Measurements from ENCODE around the gene SCMH1.
"Not testable (repeated sequence)": the region's sequence is repeated elsewhere in the genome, so short reads cannot be mapped to it uniquely, and the experiment has no call there.

SCMH1 gene

GRCh38 chr1:41217441-41217840 is 24.7 kb downstream of the SCMH1 start:
- intact Hi-C loops (cut with DNase I) = no loop called here
- no peak for DNase-seq

DNA sequence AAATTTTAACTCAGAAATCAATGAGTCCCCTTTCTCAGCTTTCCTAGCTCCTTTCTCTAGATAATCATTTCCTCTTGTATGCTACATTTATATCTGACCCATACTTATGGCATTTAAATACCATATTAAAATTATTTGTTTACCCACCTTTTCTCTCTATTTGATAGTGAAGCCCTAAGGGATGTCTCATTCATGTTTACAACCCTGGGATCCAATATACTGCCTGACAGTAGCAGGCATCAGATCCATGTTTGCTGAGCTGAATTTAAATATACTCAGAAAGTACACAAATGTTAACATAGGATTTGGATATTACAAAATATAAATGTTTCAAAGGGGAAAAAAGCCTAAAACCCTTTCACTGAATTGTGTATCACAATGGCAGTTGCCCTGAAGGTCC is 26.5 kb downstream of the SCMH1 start:
- no peak for DNase-seq
- intact Hi-C loops (cut with DNase I) = no loop called here

DNA sequence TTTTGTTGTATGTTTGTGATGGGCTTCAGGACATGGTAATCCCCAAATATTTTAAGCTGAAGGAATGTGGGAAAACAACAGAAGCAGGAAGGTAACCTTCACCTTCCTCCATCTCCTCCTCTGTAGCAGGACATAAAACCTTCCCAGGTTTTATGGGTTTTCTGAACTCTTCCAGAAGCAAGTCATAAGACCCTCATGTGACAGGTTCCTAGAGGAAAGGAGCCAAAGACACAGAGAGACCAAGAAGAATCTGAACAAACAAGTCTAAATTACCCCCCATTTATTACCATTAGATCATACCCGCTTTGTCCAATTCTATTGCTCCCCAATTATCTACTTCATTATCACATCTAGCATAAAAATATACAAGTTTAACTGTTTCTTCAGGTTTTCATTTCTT is 28.8 kb downstream of the SCMH1 start:
- DNase-seq = no peak
- intact Hi-C loops (cut with DNase I) = no loop called here

- intact Hi-C loops (cut with DNase I); DNase-seq: not testable (repeated sequence)
Observed at GRCh38 chr1:41211608-41212007, 30.5 kb downstream of the SCMH1 start.

DNA sequence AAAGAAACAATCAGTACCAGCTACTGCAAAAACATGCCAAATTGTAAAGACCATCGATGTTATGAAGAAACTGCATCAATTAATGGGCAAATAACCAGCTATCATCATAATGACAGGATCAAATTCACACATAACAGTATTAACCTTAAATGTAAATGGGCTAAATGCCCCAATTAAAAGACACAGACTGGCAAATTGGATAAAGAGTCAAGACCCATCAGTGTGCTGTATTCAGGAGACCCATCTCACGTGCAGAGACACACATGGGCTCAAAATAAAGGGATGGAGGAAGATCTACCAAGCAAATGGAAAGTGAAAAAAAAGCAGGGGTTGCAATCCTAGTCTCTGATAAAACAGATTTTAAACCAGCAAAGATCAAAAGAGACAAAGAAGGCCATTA is 35.1 kb downstream of the SCMH1 start:
- intact Hi-C loops (cut with DNase I); DNase-seq: not testable (repeated sequence)

GRCh38 chr1:41200728-41201127 is 41.4 kb downstream of the SCMH1 start:
- no peak for DNase-seq
- intact Hi-C loops (cut with DNase I) = no loop called here

DNA sequence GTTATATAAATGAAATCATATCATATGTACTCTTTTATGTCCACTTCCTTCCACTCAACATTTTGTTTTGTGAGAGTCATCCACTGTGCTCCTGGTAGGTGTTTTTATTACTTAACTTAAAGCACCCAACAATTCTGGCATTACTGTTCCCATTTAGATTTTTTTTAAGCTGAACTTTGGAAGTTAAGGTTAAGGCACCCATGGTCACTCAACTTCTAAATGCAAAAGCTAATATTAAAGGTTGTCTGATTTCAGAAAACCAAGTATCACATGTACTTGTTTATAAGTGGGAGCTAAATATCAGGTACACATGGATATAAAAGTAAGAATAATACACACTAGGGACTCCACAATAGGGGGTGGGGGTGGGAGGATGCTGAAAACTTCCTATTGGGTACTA is 42.7 kb downstream of the SCMH1 start:
- DNase-seq = no peak
- intact Hi-C loops (cut with DNase I) = no loop called here

- intact Hi-C loops (cut with DNase I) = no loop called here
- no peak for DNase-seq
Observed at GRCh38 chr1:41192456-41193178, 49.5 kb downstream of the SCMH1 start.

DNA sequence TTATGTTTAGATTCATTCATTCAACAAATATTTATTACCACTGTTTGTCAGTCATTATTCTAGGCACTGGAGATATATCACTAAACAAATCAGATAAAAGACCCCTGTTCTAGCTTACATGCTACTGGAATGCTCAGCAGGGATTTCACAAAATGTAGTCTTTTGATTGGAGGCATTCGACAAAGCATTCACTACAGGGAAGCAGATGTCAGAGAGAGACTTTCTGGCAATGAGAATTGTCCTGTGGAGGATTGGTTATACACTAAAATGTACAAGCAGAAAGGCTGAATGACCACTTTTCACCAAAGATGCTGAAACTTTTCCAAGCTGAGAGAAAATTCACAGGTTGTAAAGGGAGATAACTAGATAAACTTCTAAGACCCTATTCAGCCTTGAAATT is 57.7 kb downstream of the SCMH1 start:
- no peak for DNase-seq
- intact Hi-C loops (cut with DNase I) = no loop called here

- intact Hi-C loops (cut with DNase I); DNase-seq: not testable (repeated sequence)
Observed at GRCh38 chr1:41178230-41178629, 63.9 kb downstream of the SCMH1 start.

GRCh38 chr1:41175546-41175945 is 66.6 kb downstream of the SCMH1 start:
- intact Hi-C loops (cut with DNase I) = no loop called here
- no peak for DNase-seq

GRCh38 chr1:41174170-41174569 is 67.9 kb downstream of the SCMH1 start:
- intact Hi-C loops (cut with DNase I) = no loop called here
- no peak for DNase-seq

- no peak for DNase-seq
Observed at GRCh38 chr1:41173651-41174050, 68.5 kb downstream of the SCMH1 start.

DNA sequence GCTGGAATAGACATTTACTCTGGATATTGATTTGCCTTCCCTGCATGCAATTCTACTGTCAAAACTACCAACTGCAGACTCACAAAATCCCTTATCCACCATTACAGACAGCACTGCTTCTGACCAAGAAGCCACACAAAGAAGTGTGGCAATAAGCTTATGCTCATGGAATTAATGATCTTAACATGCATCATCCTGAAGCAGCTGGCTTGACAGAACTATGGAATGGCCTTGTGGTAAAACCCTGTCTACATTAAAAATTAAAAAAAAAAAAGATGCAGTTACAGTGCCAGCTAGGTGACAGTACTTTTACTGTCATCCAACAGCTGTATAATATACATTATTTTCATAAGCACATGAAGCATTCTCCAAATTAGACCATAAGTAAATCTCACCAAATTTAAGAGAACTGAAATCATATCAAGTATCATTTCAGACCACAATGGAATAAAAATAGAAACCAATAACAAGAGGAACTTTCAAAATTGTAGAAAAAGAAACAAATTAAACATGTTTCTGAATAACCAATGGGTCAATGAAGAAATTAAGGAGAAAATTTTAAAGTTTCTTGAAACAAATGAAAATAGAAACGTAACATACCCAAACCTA is 70.7 kb downstream of the SCMH1 start:
- intact Hi-C loops (cut with DNase I) = no loop called here
- DNase-seq = no peak

More at GRCh38 chr1:41173651-41174050, 68.5 kb downstream of the SCMH1 start:
- intact Hi-C loops (cut with DNase I) = no loop called here

DNA sequence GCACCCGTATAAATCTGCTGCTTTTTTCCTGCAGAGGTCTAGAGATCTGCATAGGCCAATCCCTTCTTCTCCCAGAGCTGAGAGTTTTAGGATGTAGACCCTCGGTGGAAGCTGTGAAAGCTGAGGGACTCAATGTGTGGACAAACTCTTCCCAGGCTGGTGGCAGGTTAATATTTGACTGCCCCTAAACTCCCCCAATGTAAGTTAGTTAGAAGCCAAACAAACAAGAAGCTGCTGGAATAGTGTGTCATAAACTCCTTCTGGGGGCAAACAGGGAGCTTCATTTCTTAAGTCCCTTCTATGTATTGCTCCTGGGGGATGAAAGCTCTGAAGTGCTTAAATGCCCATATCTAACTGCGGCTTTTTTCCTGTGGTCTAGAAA is 72.3 kb downstream of the SCMH1 start:
- intact Hi-C loops (cut with DNase I) = no loop called here
- no peak for DNase-seq

DNA sequence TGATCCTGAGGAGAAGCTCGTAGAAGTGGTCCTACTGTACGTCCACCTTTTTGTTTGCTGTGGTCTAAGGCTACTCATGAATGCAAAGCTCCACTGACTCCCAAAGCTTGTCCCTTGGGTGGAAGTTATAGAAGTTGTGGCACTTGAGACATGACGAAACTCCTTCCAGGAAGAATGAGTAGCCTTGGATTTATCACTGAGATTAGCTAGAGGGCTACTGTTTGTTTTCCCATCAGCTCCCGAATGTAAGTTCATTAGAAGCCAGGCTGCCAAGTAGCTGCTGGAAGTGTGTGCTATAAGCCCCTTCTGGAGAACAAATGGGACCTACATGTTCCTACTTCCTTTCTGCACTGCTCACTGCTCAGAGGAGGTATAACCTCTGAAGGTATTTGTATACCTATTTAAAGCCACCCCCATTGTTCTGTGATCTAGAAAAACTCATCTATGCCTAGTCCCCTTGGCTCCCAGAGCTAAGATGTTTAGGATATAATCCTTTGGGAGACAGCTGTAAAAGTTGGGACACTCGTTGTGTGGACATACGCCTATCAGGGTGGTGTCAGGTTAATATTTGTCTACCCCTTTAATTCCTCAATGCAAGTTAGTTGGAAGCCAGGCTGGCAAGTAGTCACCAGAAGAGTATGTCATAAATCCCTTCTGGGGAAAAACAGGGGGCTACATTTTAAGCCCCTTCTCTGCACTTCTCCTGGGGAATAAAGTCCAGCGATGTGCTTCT is 72.9 kb downstream of the SCMH1 start:
- intact Hi-C loops (cut with DNase I) = no loop called here
- DNase-seq = no peak

DNA sequence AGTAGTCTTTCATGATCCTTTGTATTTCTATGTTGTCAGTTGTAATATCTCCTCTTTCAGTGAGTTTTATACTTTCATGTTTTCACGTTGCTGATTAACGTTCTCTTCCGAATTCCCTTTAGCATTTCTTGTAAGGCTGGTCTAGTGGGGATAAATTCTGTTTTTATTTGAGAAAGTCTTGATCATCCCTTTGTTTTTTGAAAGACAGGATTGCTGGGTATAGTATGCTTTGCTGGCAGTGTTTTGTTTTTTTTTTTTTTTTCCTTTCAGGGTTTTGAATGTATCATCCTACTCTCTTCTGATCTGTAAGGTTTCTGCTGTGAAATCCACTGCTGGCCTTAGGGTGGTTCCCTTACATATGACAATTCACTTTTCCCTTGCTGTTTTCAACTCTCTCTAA is 74.4 kb downstream of the SCMH1 start:
- intact Hi-C loops (cut with DNase I) = no loop called here
- no peak for DNase-seq

DNA sequence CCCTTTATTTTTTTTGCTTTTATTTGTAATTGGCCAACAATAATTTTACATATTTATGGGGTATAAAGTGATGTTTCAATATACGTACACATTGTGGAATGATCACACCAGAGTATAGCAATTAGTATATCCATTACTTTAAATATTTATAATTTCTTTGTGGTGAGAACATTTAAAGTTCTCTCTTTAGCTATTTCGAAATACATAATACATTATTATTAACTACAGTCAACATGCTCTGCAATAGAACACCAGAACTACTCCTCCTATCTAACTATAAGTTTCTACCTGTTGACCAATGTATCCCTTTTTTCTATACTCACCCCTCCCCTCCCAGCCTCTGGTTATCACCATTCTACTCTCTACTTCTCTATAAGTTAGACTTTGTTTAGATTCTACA is 77.4 kb downstream of the SCMH1 start:
- no peak for DNase-seq
- intact Hi-C loops (cut with DNase I) = no loop called here

- peak in 1 of 10 donors; percentile 40 for DNase-seq
- intact Hi-C loops (cut with DNase I) = no loop called here
Observed at GRCh38 chr1:41162441-41162840, 79.7 kb downstream of the SCMH1 start.

GRCh38 chr1:41161846-41162245 is 80.3 kb downstream of the SCMH1 start:
- intact Hi-C loops (cut with DNase I) = no loop called here
- peak in 1 of 10 donors; percentile 54 for DNase-seq

DNA sequence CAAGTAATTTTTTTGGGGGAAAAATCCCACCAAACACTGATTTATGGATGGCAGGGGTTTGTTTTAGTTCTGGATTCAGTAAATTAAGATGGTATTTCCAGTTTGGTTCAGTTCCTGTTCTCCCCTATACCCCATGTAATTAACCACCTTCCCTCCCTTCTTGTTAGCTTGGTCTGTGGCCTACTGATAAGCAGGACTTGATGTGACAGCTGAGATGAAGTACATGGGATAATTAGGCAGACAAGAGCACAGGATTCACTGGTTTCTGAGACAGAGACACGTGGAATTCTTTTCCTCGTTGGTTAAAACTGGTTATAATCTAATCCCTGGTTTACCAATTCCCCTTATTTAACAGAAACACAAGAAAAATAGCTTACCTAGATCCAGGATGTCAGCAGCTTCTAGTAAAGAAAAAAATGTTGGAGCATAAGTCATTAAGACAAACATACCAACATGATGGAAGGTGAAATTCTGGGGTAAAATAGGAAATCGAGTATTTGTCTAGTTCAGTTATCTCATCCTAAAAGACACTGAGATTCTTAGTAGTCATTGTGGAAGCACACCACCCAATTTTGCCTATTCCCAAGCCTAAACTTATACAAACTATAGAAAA is 81.5 kb downstream of the SCMH1 start:
- intact Hi-C loops (cut with DNase I) = no loop called here

More for the DNA sequence above, 81.5 kb downstream of the SCMH1 start:
- DNase-seq = no peak
